ENCODE measurements around the gene SPATA31E1.

The SPATA31E1 gene

GRCh38 chr9:87863882-87864465 lies 18.7 kb upstream of the SPATA31E1 start:
- no peak for DNase-seq

DNA sequence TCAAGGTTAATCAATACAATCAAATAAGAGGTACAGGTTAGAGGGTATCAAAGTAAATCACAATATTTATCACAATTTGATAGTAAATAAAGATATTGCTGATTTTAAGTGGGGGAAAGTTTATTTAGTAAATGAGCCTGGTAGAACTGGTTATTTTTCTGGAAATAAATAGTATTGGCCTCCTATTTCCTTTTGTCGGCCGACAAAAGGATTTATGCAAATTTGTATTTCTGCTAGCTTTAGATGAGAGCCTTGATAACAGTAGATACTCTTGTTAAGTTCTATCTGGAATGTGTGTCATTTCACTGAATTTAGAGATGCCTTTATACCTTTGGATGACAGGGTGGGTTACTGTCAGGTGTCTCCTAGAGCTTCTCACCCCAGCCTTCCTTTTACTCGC lies 17.8 kb upstream of the SPATA31E1 start:
- no peak for DNase-seq

DNA sequence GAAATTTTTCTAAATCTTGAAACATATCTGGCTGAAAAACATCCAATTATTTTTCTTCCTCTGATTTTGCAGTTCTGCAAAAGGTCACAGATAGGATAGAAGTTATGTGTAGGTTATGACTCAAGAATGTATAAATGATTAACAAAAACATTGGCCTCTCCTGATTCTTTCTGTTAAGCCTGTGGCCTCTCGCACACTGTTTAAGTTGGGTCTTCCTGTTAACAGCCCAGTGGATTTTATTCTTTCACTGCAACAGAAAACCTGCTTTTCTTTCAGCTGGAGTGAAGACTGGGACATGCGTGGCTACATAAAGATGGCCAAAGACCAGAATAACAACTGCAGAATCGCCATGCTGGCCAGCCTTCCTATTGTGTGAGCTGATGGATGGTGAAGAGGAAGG lies 17.1 kb upstream of the SPATA31E1 start:
- no peak for DNase-seq

DNA sequence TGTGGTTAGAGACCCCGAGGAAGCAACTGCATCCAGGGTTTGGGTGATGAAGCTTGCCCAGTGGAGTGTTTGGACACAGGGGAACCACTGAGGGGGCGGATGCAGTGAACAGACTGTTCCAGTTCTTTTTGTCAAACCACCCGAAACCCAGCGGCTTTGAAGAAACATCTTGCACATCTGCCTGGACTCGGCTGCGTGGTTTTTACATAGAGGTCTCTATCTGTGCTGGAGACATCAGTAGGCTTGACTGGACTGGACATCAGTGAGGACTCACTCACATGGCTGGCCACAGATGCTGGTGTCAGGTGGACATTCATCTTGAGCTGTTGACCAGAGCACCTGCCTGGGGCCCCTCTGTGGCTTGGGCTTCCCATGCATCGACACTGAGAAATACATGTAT lies 15.3 kb upstream of the SPATA31E1 start:
- no peak for DNase-seq

DNA sequence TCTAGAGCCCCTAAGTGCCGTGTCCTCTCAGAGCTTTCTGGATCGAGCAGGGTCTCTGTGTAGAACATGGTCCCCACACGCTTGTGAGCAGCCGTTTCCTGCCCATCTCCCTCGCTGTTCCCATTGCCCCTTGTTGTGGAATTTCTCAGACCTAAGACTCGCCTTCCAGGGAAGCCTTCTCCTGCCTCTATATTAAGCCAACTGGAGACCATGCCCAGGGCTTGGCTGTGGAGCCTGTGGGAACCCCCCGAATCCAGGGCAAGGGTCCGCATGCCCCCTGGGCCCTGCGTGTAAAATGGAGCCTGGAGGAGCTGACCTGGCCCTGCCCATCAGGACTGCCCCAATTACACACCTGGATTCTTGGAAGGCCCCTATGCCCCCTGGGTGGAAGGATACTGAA lies 14.5 kb upstream of the SPATA31E1 start:
- no peak for DNase-seq

GRCh38 chr9:87868635-87869034 lies 14.0 kb upstream of the SPATA31E1 start:
- DNase-seq = no peak

- DNase-seq = no peak
Observed at GRCh38 chr9:87869082-87869481, 13.6 kb upstream of the SPATA31E1 start.

- no peak for DNase-seq
Observed at GRCh38 chr9:87871425-87872078, 11.1 kb upstream of the SPATA31E1 start.

GRCh38 chr9:87872079-87872624 lies 10.5 kb upstream of the SPATA31E1 start:
- DNase-seq = no peak

GRCh38 chr9:87873607-87874303 lies 8.9 kb upstream of the SPATA31E1 start:
- DNase-seq = no peak

GRCh38 chr9:87874304-87874623 lies 8.4 kb upstream of the SPATA31E1 start:
- DNase-seq = no peak

- no peak for DNase-seq
Observed at GRCh38 chr9:87875060-87875459, 7.6 kb upstream of the SPATA31E1 start.

- no peak for DNase-seq
Observed at GRCh38 chr9:87875831-87876545, 6.7 kb upstream of the SPATA31E1 start.

DNA sequence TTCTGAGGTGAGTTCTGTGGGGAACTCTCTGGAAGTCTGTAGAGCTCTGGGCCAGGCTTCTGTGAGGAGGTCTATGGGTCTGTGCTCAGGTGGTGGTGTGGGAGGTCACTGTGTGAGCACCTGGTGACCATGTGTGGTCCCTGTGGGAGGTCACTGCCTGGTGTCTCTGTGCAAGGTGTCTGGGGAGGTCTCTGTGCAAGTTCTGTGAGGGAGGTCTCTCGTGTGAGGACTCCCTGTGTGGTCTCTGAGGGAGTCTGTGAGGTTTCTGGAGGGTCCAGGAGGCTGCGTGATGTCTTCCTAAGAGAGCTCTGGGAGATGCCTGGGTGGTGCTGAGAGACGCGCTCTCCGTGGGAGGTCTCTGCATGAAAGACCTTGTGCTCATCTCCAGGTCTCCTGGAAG lies 6.0 kb upstream of the SPATA31E1 start:
- DNase-seq = no peak

DNA sequence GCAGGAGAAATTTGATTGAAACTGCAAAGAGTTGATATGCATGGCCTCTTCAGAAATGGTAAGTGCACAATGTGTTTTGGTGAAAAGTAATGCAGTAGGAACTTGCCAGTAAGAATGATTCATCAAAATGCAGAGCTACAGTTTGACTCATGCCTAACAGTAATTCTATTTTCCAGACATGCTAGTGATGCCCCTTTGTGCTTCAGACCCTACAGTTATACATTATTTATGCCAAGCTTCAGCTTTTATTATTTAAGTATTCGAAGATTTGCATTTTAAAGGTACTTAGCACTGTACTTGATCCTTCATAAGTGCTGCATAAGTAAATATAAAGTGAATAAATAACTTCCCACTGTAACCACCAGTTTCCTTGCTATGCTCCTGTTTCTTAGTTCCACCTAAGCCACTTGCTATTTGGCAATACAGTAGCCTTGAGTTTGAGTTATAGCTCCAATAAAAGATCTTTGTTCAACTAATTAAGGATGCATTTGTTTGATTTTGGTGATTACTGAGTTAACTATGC lies 3.6 kb upstream of the SPATA31E1 start:
- no peak for DNase-seq

DNA sequence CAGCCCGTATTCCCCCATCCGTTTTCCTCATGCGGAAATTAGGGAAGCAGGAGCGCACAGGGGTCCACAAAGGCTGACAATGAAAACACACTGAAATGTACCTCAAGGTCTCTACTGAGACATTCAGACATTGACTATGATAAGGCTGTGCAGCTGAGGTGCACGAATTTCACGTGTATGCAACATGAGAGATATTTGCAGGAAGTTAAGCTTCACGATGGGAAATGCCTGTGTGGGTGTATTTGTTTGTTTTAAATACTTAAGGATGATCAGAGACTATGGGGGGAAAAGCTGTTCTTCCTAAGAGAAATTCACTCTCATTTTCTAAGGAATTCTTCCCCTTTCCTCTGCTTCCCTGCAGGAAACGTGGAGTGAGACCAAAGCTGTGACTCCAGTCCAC lies 2.6 kb upstream of the SPATA31E1 start:
- DNase-seq = no peak

GRCh38 chr9:87880683-87881082 lies 2.0 kb upstream of the SPATA31E1 start:
- DNase-seq = no peak

DNA sequence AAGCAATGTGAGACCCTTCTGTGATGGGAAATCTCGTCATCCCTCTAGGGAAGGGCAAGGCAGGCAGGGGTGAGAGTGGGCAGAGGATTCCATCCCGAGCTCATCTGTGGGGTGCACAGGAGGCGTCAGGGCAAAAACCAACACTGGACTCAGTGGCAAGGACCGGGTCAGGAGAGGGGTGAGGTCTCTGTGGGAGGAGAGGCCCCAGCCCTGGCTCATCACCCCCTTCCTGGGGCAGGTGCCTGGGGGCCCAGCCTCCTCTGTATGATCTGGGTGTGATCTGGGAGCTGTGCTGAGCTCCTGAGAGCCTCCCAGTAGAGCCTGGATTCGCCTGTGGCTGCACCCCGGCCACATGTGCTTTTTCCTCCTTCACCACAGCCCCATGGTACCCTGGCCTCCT lies 597 bp downstream of the SPATA31E1 start:
- DNase-seq = no peak

- DNase-seq = no peak
Observed at GRCh38 chr9:87883990-87884389, 1.3 kb downstream of the SPATA31E1 start.

DNA sequence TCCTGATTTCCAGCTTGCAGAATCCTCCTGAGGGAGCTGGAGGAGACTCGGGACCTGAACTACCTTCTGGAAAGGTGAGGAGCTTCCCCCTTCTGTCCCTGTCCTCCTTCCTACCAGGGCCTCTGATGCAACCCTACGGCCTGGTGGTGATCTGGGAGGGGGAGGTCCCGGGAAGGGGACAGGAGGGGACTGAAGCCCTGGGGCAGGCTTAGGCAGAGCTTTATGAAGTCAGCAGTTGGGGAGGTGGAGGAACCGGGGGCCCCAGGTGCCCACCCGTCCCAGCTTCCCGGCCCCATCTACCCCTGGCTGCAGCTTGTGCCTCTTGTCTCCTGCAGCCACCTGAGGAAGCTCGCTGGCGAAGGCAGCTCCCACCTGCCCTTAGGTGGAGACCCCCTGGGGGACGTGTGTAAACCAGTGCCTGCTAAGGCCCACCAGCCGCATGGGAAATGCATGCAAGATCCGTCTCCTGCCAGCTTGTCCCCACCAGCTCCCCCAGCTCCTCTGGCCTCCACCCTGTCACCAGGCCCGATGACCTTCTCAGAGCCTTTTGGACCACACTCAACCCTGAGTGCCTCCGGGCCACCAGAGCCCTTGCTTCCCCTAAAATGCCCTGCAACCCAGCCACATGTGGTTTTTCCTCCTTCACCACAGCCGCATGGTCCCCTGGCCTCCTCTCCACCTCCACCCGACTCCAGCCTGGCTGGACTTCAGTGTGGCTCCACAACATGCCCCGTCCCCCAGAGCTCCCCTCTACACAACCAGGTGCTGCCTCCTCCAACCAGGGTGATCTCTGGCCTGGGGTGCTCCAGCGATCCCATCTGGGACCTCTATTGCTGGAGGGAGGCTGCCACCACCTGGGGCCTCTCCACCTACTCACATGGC lies 2.1 kb downstream of the SPATA31E1 start:
- DNase-seq = no peak

- no peak for DNase-seq
Observed at GRCh38 chr9:87885484-87886189, 3.0 kb downstream of the SPATA31E1 start.
